ENCODE measurements around the gene NDNF. TPM values are rescaled to one million over a fixed set of nuclear protein-coding genes. Genes with fewer than 3 reads are reported as not detected.

Gene NDNF
- total and polyA plus RNA-seq, 12 donors, result 2.8 to 17.9 (median 6.4) TPM

DNA sequence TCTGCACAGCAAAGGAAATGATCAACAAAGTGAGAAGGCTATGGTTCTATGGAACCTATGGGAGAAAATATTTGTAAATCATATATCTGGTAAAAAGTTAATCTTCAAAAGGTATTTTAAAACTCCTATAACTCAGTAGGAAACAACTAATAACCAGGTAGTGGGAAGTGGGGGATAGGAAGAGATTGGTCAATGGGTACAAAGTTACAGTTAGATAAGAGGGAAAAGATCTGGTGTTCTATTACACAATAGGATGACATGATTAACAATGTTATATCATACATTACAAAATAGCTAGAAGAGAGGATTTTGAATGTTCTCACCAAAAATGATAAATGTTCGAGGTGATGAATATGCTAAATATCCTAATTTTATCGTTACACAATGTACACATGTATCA, 46.3 kb downstream of the NDNF start:
- TF ChIP-seq, protein P1, sequence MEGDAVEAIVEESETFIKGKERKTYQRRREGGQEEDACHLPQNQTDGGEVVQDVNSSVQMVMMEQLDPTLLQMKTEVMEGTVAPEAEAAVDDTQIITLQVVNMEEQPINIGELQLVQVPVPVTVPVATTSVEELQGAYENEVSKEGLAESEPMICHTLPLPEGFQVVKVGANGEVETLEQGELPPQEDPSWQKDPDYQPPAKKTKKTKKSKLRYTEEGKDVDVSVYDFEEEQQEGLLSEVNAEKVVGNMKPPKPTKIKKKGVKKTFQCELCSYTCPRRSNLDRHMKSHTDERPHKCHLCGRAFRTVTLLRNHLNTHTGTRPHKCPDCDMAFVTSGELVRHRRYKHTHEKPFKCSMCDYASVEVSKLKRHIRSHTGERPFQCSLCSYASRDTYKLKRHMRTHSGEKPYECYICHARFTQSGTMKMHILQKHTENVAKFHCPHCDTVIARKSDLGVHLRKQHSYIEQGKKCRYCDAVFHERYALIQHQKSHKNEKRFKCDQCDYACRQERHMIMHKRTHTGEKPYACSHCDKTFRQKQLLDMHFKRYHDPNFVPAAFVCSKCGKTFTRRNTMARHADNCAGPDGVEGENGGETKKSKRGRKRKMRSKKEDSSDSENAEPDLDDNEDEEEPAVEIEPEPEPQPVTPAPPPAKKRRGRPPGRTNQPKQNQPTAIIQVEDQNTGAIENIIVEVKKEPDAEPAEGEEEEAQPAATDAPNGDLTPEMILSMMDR (IDR thresholded peaks at IDR 0.05), result no peak
- 93 to 95% methylated on average over 2 of the region's 2 CpGs for WGBS, 2 donors
- H3K4me1 ChIP-seq, result no peaks in the 10 kb centered on the region
- H3K36me3 ChIP-seq, result no peaks in the 10 kb centered on the region
- H3K27me3 ChIP-seq, result no peaks in the 10 kb centered on the region
- H3K9me3 ChIP-seq, result no peaks in the 10 kb centered on the region
- H3K27ac ChIP-seq, result no peak overlapping the region
- no peak overlapping the region for H3K4me3 ChIP-seq
- ATAC-seq (no peak), DNase-seq (no peak)
- intact Hi-C loops (cut with DNase I), result no loop called here

DNA sequence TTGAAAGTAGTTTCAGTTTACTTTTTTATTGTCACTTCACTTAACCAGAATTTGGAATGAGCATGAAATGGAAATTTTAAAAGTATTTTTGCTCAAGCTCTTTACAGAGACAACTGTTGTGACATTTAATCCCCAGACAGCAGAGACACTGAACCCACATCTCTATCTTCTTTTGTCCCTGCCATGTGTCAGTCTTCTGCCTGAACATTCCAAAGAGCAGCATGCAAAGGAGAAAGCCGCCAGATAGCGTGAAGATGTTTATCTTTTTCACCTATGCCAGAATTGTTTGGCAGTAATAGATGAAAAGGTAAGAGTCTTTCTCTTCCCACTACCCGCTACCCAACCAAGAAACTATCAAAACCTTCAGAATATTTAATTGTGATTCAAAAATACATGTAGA, 46.8 kb downstream of the NDNF start:
- no peaks in the 10 kb centered on the region for H3K27me3 ChIP-seq
- H3K4me1 ChIP-seq, result no peaks in the 10 kb centered on the region
- DNase-seq, result no peak
- H3K36me3 ChIP-seq, result no peaks in the 10 kb centered on the region
- H3K4me3 ChIP-seq, result no peak overlapping the region
- H3K27ac ChIP-seq, result no peak overlapping the region
- no peak for ATAC-seq
- WGBS, 2 donors, result 56 to 76% methylated on average over 3 of the region's 3 CpGs
- TF ChIP-seq, protein P1 (IDR thresholded peaks at IDR 0.05), result no peak
- intact Hi-C loops (cut with DNase I), result no loop called here
- no peaks in the 10 kb centered on the region for H3K9me3 ChIP-seq

DNA sequence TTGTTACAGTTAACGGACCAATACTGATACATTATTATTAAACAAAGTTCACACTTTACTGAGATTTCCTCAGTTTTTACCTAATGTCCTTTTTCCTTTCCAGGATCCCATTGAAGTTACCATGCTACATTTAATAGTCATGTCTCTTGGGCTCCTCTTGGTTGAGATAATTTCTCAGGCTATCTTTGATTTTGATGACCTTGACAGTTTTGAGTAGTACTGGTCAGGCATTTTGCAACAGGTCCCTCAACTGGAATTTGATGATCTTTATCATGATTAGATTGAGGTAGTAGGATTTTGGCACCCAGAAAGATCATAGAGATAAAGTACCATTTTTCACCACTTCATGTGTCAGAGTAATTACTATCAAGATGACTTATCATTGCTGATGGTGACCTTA, 53.8 kb downstream of the NDNF start:
- Histone ChIP-seq H3K4me3 (no peak overlapping the region), H3K27ac (no peak overlapping the region), H3K9me3 (no peaks in the 10 kb centered on the region), H3K4me1 (peaks cover 0 to 6% (median 0%) of the 10 kb centered on the region in 9 donors), H3K36me3 (no peaks in the 10 kb centered on the region), H3K27me3 (no peaks in the 10 kb centered on the region)
- 94 to 98% methylated on average over 1 of the region's 1 CpG for WGBS, 2 donors
- intact Hi-C loops (cut with DNase I), result no loop called here
- TF ChIP-seq, protein P1 (IDR thresholded peaks at IDR 0.05), result no peak
- no peak for ATAC-seq
- no peak for DNase-seq

DNA sequence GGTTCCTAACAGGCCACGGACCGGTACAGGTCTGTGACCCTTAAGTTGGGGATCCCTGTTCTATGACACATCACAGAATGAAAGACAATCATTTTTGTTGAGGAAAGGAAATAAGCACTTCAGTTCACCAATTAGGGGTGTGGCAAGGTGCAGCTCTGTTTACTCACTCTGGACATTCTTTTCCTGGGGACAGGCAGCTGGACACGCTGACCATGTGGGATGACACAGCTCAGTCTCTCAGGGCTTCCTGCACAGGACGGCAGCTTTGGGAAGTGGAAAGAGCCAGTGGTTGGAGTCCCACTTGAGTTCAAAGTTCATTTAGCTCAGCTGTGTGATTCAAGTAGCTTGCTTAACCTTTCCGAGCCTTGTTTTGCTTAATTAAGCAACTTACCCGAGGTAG, 55.7 kb downstream of the NDNF start:
- Histone ChIP-seq H3K27ac (no peak overlapping the region), H3K9me3 (no peaks in the 10 kb centered on the region), H3K4me1 (peaks cover 0 to 6% (median 0%) of the 10 kb centered on the region in 9 donors), H3K36me3 (no peaks in the 10 kb centered on the region), H3K27me3 (no peaks in the 10 kb centered on the region), H3K4me3 (no peak overlapping the region)
- 76 to 85% methylated on average over 6 of the region's 6 CpGs for WGBS, 2 donors
- TF ChIP-seq, protein P1 (IDR thresholded peaks at IDR 0.05), result no peak
- DNase-seq (no peak), ATAC-seq (no peak)
- intact Hi-C loops (cut with DNase I), result no loop called here

Measured in heart right ventricle (tissue), 16 donors.